AG04449 (cell line): ENCODE results near the gene CRYBB2.
"Not testable (repeated sequence)": the region's sequence is repeated elsewhere in the genome, so short reads cannot be mapped to it uniquely, and the experiment has no call there.

Experiments
- CTCF ChIA-PET: fragments of 350-600 bp; formaldehyde crosslinking; extraction: SDS; loops from one replicate; lab custom pipeline; 2021; ENCODE audit warnings: antibody characterized with exemption; lab: Yijun Ruan, JAX
- POLR2A ChIA-PET: fragments of 400-600, 350-600 bp; formaldehyde crosslinking; extraction: SDS; loops from one replicate; lab custom pipeline; 2020; ENCODE audit warnings: antibody characterized with exemption, inconsistent platforms; lab: Yijun Ruan, JAX
- DNase-seq: peaks from one replicate; pipeline ENCODE4 v3.0.0-alpha.2; 2010; ENCODE audit warnings: low read depth, low spot score
- H3K4me3 ChIP-seq: 2 replicates; pipeline ENCODE4 v1.5.1; 2011; ENCODE audit warnings: low read depth, mild to moderate bottlenecking, control low read depth, low read length
- TF ChIP-seq, protein P1 (sequence below): IDR thresholded peaks from one replicate; pipeline ENCODE4 v1.5.1; 2011; ENCODE audit warnings: mild to moderate bottlenecking, moderate library complexity, low read length, control low read depth, inconsistent platforms; ENCODE audit not compliant: insufficient read depth; ENCODE audit errors: missing control alignments

The CRYBB2 gene

DNA sequence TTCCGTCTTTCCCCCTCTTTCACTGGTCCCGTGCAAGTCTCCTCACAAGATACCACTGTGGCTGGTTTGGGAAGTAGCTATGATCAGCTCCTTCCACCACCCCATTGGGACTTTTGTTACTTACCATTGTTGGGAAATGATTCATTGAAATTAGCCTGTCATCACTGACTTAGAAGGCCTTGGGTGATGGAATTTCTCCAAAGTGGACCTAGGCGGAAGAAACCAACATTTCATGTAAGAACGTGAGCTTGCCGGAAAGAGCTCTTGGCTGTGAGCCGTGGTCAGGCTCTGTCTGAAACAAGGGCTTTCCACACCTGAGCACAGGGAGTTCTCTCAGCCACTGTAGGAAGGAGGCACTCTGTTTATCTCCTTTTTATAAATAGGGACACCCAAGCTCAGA lies 43.3 kb upstream of the CRYBB2 start:
- TF ChIP-seq, protein P1, sequence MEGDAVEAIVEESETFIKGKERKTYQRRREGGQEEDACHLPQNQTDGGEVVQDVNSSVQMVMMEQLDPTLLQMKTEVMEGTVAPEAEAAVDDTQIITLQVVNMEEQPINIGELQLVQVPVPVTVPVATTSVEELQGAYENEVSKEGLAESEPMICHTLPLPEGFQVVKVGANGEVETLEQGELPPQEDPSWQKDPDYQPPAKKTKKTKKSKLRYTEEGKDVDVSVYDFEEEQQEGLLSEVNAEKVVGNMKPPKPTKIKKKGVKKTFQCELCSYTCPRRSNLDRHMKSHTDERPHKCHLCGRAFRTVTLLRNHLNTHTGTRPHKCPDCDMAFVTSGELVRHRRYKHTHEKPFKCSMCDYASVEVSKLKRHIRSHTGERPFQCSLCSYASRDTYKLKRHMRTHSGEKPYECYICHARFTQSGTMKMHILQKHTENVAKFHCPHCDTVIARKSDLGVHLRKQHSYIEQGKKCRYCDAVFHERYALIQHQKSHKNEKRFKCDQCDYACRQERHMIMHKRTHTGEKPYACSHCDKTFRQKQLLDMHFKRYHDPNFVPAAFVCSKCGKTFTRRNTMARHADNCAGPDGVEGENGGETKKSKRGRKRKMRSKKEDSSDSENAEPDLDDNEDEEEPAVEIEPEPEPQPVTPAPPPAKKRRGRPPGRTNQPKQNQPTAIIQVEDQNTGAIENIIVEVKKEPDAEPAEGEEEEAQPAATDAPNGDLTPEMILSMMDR, result no peak
- no peak overlapping the region for H3K4me3 ChIP-seq
- DNase-seq, result no peak
- ChIA-PET CTCF (no interaction called here), POLR2A (no interaction called here)

DNA sequence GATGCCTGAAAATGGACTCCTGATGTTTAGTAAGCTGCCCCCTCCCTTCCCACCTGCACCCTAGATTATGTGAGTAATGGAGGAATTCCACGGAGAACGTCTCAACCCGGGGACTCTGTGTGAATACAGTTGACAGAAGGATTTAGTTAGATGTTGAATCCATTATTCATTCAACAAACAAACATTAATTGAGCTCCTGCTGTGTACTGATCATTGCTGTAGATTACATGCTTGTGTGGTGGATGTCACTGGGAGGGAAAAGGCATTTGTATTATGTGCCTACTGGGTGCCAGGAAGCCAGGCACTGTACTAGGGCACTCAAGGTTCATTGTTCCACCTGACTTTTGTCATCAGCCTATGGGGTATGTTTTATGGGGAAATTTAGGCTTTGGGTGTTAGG lies 42.6 kb upstream of the CRYBB2 start:
- H3K4me3 ChIP-seq, result no peak overlapping the region
- TF ChIP-seq, protein P1, result no peak
- ChIA-PET POLR2A (no interaction called here), CTCF (no interaction called here)
- DNase-seq, result no peak

DNA sequence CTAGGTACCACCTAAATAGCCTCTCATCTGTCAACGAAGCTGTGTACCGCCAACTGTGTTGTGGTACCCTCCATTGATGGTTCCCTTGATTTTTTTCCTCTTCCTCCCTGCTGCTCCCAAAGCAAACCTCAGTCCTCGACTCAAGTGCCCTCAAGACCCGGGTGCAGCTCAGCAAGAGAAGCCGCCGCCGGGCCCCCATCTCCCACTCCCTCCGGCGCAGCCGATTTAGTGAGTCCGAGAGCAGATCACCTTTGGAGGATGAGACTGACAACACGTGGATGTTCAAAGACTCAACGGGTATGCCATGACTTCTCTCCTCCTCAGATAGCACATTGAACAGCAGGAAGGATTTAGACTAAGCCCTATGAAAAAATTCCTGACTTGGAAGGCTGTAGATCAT lies 42.2 kb upstream of the CRYBB2 start:
- ChIA-PET CTCF (no interaction called here), POLR2A (no interaction called here)
- TF ChIP-seq, protein P1, result no peak
- no peak overlapping the region for H3K4me3 ChIP-seq
- no peak for DNase-seq

DNA sequence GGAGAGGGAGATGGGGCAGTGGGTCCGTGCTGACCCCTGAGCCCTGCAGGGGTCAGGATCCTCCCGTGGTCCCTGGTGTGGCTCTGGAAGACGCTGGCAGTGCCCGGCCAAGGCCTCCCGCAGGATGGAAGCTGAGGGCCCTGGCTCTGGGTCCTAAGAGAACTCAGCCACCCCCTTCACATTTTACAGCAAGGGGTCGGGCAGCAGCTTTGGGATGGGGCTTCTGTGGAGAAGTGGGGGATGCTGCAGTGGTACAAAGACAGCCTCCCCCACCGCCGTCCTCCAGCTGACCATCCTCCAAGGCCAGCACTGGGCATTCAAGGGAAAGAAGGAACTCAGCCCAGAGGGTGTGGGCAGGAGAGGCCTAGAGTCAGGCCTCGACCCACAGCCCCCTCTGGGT lies 41.5 kb upstream of the CRYBB2 start:
- no peak for DNase-seq
- CTCF ChIA-PET, result no interaction called here

DNA sequence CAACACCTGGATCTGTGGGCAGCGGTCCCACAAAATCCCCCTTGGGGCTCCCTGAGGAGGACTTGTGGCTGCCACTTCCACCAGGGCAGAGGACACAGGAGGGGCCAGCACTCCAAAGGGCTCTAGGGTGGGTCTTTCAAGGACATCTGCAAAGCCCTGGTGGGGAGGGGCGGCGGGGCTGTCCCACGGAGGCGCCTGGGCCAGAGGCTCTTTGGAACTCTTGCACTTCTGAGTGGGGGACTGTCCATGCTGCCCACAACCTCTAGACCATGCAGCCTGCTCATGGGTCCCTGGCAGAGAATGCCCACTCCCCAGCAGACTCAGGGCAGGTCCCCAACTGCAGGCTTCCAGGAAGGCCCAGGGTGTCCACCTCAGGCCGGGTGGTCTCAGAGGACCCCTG lies 41.1 kb upstream of the CRYBB2 start:
- CTCF ChIA-PET, H3K4me3 ChIP-seq, POLR2A ChIA-PET, DNase-seq: not testable (repeated sequence)

More for the DNA sequence above, 41.5 kb upstream of the CRYBB2 start:
- no peak overlapping the region for H3K4me3 ChIP-seq
- TF ChIP-seq, protein P1, result no peak
- POLR2A ChIA-PET, result no interaction called here

DNA sequence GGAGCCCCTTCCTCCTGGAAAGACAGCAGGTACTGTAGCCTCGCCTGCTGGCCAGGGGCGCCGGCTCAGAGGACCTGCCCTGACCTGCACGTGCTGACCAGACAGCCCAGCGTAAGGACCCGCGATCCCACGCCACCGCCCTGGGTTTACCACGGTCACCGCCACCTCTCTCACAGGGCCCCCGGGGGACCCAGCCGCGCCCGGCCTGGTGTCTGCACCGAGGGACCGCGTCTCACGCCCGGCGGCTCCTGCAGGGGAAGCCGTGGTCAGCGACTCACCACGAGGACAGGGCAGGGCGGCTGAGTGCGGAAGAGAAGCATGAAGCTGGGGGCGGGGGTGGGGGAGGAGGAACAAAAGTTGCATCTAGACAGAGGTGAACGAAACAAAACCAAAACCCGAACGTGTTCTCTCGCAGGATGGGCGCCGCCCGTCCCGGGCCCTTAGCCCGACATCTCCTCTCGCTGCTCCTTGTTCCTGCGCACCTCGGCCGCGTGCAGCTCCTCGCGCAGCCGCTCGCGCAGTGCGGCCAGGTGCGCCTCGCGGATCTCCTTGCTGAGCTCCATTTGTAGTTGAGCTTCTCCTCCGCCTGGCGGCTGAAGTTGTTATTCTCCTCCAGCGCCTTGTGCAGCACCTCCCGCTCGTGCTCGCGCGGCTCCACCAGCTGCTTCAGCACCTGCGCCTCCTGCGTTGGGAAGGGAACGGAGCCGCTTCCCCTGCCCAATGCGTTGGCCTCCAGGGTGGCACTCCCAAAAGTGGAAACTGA lies 40.4 kb upstream of the CRYBB2 start:
- POLR2A ChIA-PET, H3K4me3 ChIP-seq, CTCF ChIA-PET, DNase-seq: not testable (repeated sequence)

DNA sequence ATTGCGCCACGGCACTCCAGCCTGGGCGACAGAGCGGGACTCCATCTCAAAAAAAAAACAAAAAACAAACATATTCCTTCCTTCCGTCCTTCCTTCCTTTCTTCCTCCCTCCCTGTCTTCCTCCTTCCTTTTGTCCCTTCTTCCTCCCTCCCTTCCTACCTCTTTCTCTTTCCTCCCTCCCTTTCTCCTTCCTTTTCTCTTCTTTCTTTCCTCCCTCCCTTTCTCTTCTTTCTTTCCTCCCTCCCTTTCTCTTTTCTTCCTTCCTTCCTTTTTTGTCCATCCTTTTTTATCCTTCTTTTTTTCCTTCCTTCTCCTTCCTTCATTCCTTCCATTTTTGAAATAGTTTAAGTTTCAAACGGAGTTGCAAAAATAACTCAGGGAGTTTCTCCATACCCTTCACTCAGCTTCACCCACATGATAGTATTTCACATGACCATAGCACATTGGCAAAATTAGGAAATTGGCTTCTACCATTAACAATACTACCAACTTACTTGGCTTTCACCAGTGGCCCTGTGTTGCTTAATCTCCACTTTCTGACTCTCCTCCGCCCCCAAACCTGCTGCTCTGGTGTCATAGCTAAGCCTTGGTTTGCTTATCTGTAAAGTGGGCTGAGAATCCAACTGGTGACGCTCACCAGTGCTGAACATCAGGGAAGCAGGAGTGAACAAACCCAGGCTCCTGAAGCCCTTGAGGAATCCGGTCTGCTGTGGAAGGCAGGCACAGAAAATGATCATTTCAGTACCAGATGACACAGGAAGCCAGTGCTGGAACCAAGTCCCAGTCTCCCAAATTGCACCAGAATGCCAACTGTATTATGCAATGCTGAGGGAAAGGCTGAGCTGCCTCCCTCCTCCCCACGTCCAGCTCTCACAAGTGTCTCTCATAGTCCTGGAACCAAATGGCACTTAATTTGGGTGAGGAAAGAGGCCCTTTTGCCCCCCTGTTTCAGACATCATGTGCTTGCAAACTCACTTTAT lies 37.0 kb upstream of the CRYBB2 start:
- H3K4me3 ChIP-seq, result no peak overlapping the region
- POLR2A ChIA-PET, result no interaction called here
- CTCF ChIA-PET, result interaction anchor here (1.7 kb wide), 1 partner anchor 20 kb away, joined by 4 read pairs; no protein-coding TSS in a partner anchor
- TF ChIP-seq, protein P1, result no peak
- DNase-seq, result no peak
